B cell (primary cell): ENCODE measurements around the gene MEX3A. TPM values are rescaled to one million over a fixed set of nuclear protein-coding genes. Genes with fewer than 3 reads are reported as not detected.

Source experiments
- ATAC-seq: fragments of 200-7000 bp; cut with Tn5 transposase; one replicate; pipeline ENCODE4 v1.10.0; 2021; ENCODE audit warnings: low read depth, mild to moderate bottlenecking, moderate number of reproducible peaks, moderate library complexity
- CTCF ChIA-PET: fragments of 350-600 bp; sonication (Branson Sonifier 250); formaldehyde crosslinking; loops from one replicate; lab custom pipeline; 2021; ENCODE audit warnings: antibody characterized with exemption, inconsistent platforms; lab: Charles Lee
- POLR2A ChIA-PET: fragments of 350-600 bp; sonication (Branson Sonifier 250); formaldehyde crosslinking; loops from one replicate; lab custom pipeline; 2021; ENCODE audit warnings: antibody characterized with exemption; lab: Charles Lee
- DNase-seq: peaks from one replicate; pipeline ENCODE4 v3.0.0; 2013
- H2AFZ ChIP-seq: 2 replicates; pipeline ENCODE4 v1.6.1; 2012; ENCODE audit warnings: mild to moderate bottlenecking, low read depth, low read length; ENCODE audit not compliant: insufficient read depth, poor library complexity, severe bottlenecking
- H3K27ac ChIP-seq, 2 donors: 1 replicate in 1 of 2; 2 replicates in 1 of 2; pipeline ENCODE4 v1.5.1; 2012 to 2013; ENCODE audit warnings: low read length in 2 of 2, mild to moderate bottlenecking in 2 of 2, moderate library complexity in 1 of 2
- H3K27me3 ChIP-seq, 4 experiments: fragments of 200-600 bp in 1 of 4; sonication (generic) in 1 of 4; replicated peaks in 1 of 4; 1 replicate in 2 of 4; 2 replicates in 2 of 4; pipeline versions ENCODE4 v1.6.1 to v1.7.0; 2013 to 2016; ENCODE audit warnings: low read length in 3 of 4, mild to moderate bottlenecking in 2 of 4, mixed read lengths in 1 of 4, moderate library complexity in 1 of 4; ENCODE audit not compliant: insufficient read depth in 4 of 4, control insufficient read depth in 3 of 4; ENCODE audit errors: control extremely low read depth in 1 of 4
- H3K36me3 ChIP-seq, 2 experiments: replicated peaks in 1 of 2; 1 replicate in 1 of 2; 2 replicates in 1 of 2; pipeline versions ENCODE4 v1.6.1 to v1.7.1; 2013; ENCODE audit warnings: low read length in 1 of 2; ENCODE audit not compliant: insufficient read depth in 2 of 2, control insufficient read depth in 1 of 2; ENCODE audit errors: control extremely low read depth in 1 of 2, extremely low read depth in 1 of 2
- H3K4me1 ChIP-seq, 2 donors: fragments of 200-600 bp in 1 of 2; sonication (generic) in 1 of 2; 1 replicate in 1 of 2; 2 replicates in 1 of 2; pipeline versions ENCODE4 v1.5.1 to v1.6.1; 2013 to 2017; ENCODE audit warnings: low read length in 2 of 2; ENCODE audit not compliant: control insufficient read depth in 2 of 2, insufficient read depth in 2 of 2
- H3K4me2 ChIP-seq: replicated peaks from 2 replicates; pipeline ENCODE3; 2012; ENCODE audit warnings: mild to moderate bottlenecking, low read depth, low read length; ENCODE audit not compliant: poor library complexity, severe bottlenecking
- H3K4me3 ChIP-seq, 5 experiments: fragments of 200-600 bp in 1 of 5; sonication (generic) in 1 of 5; 1 replicate in 3 of 5; 2 replicates in 2 of 5; pipeline versions ENCODE4 v1.5.1 to v1.7.0; 2011 to 2016; ENCODE audit warnings: low read length in 4 of 5, mild to moderate bottlenecking in 4 of 5, low read depth in 2 of 5, control low read depth in 1 of 5, moderate library complexity in 1 of 5; ENCODE audit not compliant: insufficient read depth in 1 of 5; ENCODE audit errors: control extremely low read depth in 1 of 5, extremely low read depth in 1 of 5
- H3K79me2 ChIP-seq: fragments of 200-600 bp; sonication (generic); one replicate; pipeline ENCODE4 v1.6.0; 2016; ENCODE audit warnings: low read length; ENCODE audit not compliant: control insufficient read depth, insufficient read depth
- H3K9ac ChIP-seq: fragments of 200-600 bp; sonication (generic); 2 replicates; pipeline ENCODE4 v1.6.1; 2017; ENCODE audit warnings: mild to moderate bottlenecking, low read length, moderate library complexity
- H3K9me3 ChIP-seq, 3 donors: one replicate each; pipeline versions ENCODE4 v1.6.1 to v1.7.1; 2013; ENCODE audit warnings: low read length in 2 of 3; ENCODE audit not compliant: control insufficient read depth in 2 of 3, insufficient read depth in 1 of 3; ENCODE audit errors: control extremely low read depth in 1 of 3
- H4K20me1 ChIP-seq: 2 replicates; pipeline ENCODE4 v1.6.0; 2012; ENCODE audit warnings: mild to moderate bottlenecking, low read length; ENCODE audit not compliant: insufficient read depth, control insufficient read depth, poor library complexity, severe bottlenecking
- H3K27ac Mint-ChIP-seq: one replicate; pipeline ENCODE4 v1.8.0; 2021; ENCODE audit warnings: mixed read lengths
- H3K27me3 Mint-ChIP-seq: one replicate; pipeline ENCODE4 v1.8.0; 2021; ENCODE audit warnings: mixed read lengths
- H3K4me1 Mint-ChIP-seq: one replicate; pipeline ENCODE4 v1.8.0; 2021; ENCODE audit warnings: mixed read lengths
- H3K4me3 Mint-ChIP-seq: one replicate; pipeline ENCODE4 v1.8.0; 2021; ENCODE audit warnings: mixed read lengths
- H3K9me3 Mint-ChIP-seq: one replicate; pipeline ENCODE4 v1.8.0; 2022; ENCODE audit warnings: mixed read lengths; ENCODE audit not compliant: insufficient read depth
- CTCF ChIP-seq: fragments of 200-600 bp; IDR thresholded peaks from one replicate; pipeline ENCODE4 v1.8.0; 2022; ENCODE audit warnings: antibody characterized with exemption, mild to moderate bottlenecking
- EZH2 ChIP-seq: IDR thresholded peaks from 2 replicates; pipeline ENCODE4 v1.6.1; 2012; ENCODE audit warnings: borderline replicate concordance, low read depth, mild to moderate bottlenecking, moderate library complexity, low read length; ENCODE audit not compliant: insufficient read depth, poor library complexity, severe bottlenecking
- WGBS: methylation state at CpG from one replicate; pipeline ENCODE4 v1.1.5; 2013; ENCODE audit warnings: missing lambda C conversion rate; ENCODE audit not compliant: insufficient coverage; 5-methylcytosine and 5-hydroxymethylcytosine counted together
- intact Hi-C: fragments of 100-400 bp; cut with micrococcal nuclease; formaldehyde crosslinking; loops from one replicate; pipeline ENCODE4 v1.10.0; 2022
- polyA plus RNA-seq: library from polyadenylated mRNA; depleted of rRNA; stranded (reverse); fragments of >200 nt; gene quantifications from 2 replicates; pipeline ENCODE4 v1.2.3, GENCODE V29; 2012
- total RNA-seq, 2 donors: library from RNA; stranded (reverse); fragments of 120-200 nt in 1 of 2; gene quantifications; 1 replicate in 1 of 2; 2 replicates in 1 of 2; pipeline versions ENCODE4 v1.2.3 to v1.2.4, GENCODE V29; 2013 to 2022

Gene MEX3A
- total and polyA plus RNA-seq, 2 donors (not counting 1 experiment from before 2014, with no cell fraction given) = 0.27 to 1.1 TPM

- TF ChIP-seq EZH2 (no peak), CTCF (no peak)
- intact Hi-C loops = no loop called here
- H3K4me1 Mint-ChIP-seq = peaks cover 51% of the 10 kb centered on the region
Measured at GRCh38 chr1:156102633-156103511, 20.6 kb upstream of the MEX3A start.

GRCh38 chr1:156101880-156102279, 19.6 kb upstream of the MEX3A start:
- no peak for ATAC-seq
- CTCF ChIA-PET = interaction anchor here (1.0 to 23.7 kb wide), 3 partner anchors 11 to 123 kb away, joined by 4 to 970 read pairs (median 4); partner anchors contain the start of gene LMNA

More at GRCh38 chr1:156102633-156103511, 20.6 kb upstream of the MEX3A start:
- no peak overlapping the region for H3K27ac ChIP-seq
- H3K36me3 ChIP-seq = no peaks in the 10 kb centered on the region
- no peaks in the 10 kb centered on the region for H3K79me2 ChIP-seq
- DNase-seq (peak; percentile 44), ATAC-seq (no peak)
- H3K4me3 ChIP-seq = no peak overlapping the region
- no peaks in the 10 kb centered on the region for H4K20me1 ChIP-seq
- H3K9me3 Mint-ChIP-seq = no peaks in the 10 kb centered on the region
- H2AFZ ChIP-seq = no peak overlapping the region
- H3K9ac ChIP-seq = no peak overlapping the region
- WGBS = 88% methylated on average over 16 of the region's 16 CpGs
- no peaks in the 10 kb centered on the region for H3K27me3 Mint-ChIP-seq
- H3K9me3 ChIP-seq = no peaks in the 10 kb centered on the region
- H3K27ac Mint-ChIP-seq = peak overlapping the region; percentile 46
- H3K4me3 Mint-ChIP-seq = no peak overlapping the region
- H3K4me2 ChIP-seq = peak overlapping the region; percentile 8
- peaks cover 0 to 5% (median 2%) of the 10 kb centered on the region in 4 experiments for H3K27me3 ChIP-seq
- ChIA-PET POLR2A (no interaction called here), CTCF (interaction anchor here (0.6 to 23.7 kb wide), 3 partner anchors 10 to 122 kb away, joined by 4 to 970 read pairs (median 6); partner anchors contain the start of gene LMNA)
- peaks cover 35 to 43% of the 10 kb centered on the region in 2 donors for H3K4me1 ChIP-seq

More at GRCh38 chr1:156101880-156102279, 19.6 kb upstream of the MEX3A start:
- Histone ChIP-seq H3K27me3 (peaks cover 0 to 5% (median 2%) of the 10 kb centered on the region in 4 experiments), H3K9ac (no peak overlapping the region), H3K4me3 (no peak overlapping the region), H3K4me1 (peaks cover 43 to 48% of the 10 kb centered on the region in 2 donors), H4K20me1 (no peaks in the 10 kb centered on the region), H3K4me2 (no peak overlapping the region), H3K36me3 (no peaks in the 10 kb centered on the region), H3K79me2 (no peaks in the 10 kb centered on the region), H3K9me3 (peaks cover 0 to 3% (median 0%) of the 10 kb centered on the region in 3 donors), H3K27ac (no peak overlapping the region), H2AFZ (no peak overlapping the region)
- intact Hi-C loops = no loop called here
- POLR2A ChIA-PET = no interaction called here
- Mint-ChIP-seq H3K9me3 (no peaks in the 10 kb centered on the region), H3K27ac (peak overlapping the region; percentile 39), H3K27me3 (no peaks in the 10 kb centered on the region), H3K4me3 (no peak overlapping the region), H3K4me1 (peaks cover 57% of the 10 kb centered on the region)
- TF ChIP-seq EZH2 (no peak), CTCF (no peak)
- DNase-seq = no peak
- 95% methylated on average over 6 of the region's 6 CpGs for WGBS
